HepG2 (cell line): ENCODE data around the gene MRPS25. TPM values are rescaled to one million over a fixed set of nuclear protein-coding genes. Genes with fewer than 3 reads are reported as not detected.

Experiments used
- DNMT3B ChIP-seq: conservative IDR thresholded peaks from 2 replicates; pipeline ENCODE4 v1.6.1; 2016; ENCODE audit warnings: missing biosample characterization, control low read depth
- FOSL1 ChIP-seq: sonication (generic); formaldehyde crosslinking; IDR thresholded peaks from 2 replicates; pipeline ENCODE4 v1.9.0; 2021; ENCODE audit warnings: missing genetic modification reagents, borderline replicate concordance
- HCFC1 ChIP-seq: fragments of 150-350 bp; IDR thresholded peaks from 2 replicates; pipeline ENCODE4 v1.6.1; 2014; ENCODE audit warnings: low read depth, low read length
- HDAC6 ChIP-seq: fragments of 200-600 bp; sonication (generic); IDR thresholded peaks from 2 replicates; pipeline ENCODE4 v1.7.0; 2017; ENCODE audit warnings: mild to moderate bottlenecking, antibody characterized with exemption, low read length, low read depth
- LCORL ChIP-seq, 2 experiments: fragments of 450-650 bp in 1 of 2; sonication (generic) in 1 of 2; formaldehyde crosslinking in 1 of 2; IDR thresholded peaks; 2 replicates each; pipeline versions ENCODE4 v1.5.0 to v1.6.1; 2017 to 2020; ENCODE audit warnings: antibody characterized with exemption in 1 of 2, missing genetic modification reagents in 1 of 2
- MATR3 ChIP-seq: sonication (generic); formaldehyde crosslinking; IDR thresholded peaks from 2 replicates; pipeline ENCODE4 v1.4.0; 2020; ENCODE audit warnings: missing genetic modification reagents
- NFE2L1 ChIP-seq: sonication (generic); formaldehyde crosslinking; IDR thresholded peaks from 2 replicates; pipeline ENCODE4 v1.4.0; 2020; ENCODE audit warnings: missing genetic modification reagents, mild to moderate bottlenecking, borderline replicate concordance
- RARG ChIP-seq: sonication (generic); formaldehyde crosslinking; IDR thresholded peaks from 2 replicates; pipeline ENCODE4 v1.4.0; 2020; ENCODE audit warnings: low read depth, mild to moderate bottlenecking, missing genetic modification reagents
- TSC22D2 ChIP-seq: sonication (generic); formaldehyde crosslinking; IDR thresholded peaks from 2 replicates; pipeline ENCODE4 v1.5.1; 2020; ENCODE audit warnings: missing genetic modification reagents, mild to moderate bottlenecking, borderline replicate concordance
- ZNF260 ChIP-seq: sonication (generic); formaldehyde crosslinking; IDR thresholded peaks from 2 replicates; pipeline ENCODE4 v1.4.0; 2020; ENCODE audit warnings: missing genetic modification reagents, low read depth, mild to moderate bottlenecking, borderline replicate concordance
- ZNF652 ChIP-seq: IDR thresholded peaks from 2 replicates; pipeline ENCODE4 v1.6.1; 2016; ENCODE audit warnings: low read depth, borderline replicate concordance
- ZNF776 ChIP-seq: sonication (generic); formaldehyde crosslinking; IDR thresholded peaks from 2 replicates; pipeline ENCODE4 v1.4.0; 2020; ENCODE audit warnings: mild to moderate bottlenecking, missing genetic modification reagents
- ZNF777 ChIP-seq: sonication (generic); formaldehyde crosslinking; IDR thresholded peaks from 2 replicates; pipeline ENCODE4 v1.4.0; 2020; ENCODE audit warnings: missing genetic modification reagents
- polyA plus RNA-seq, 8 experiments: library from polyadenylated mRNA; depleted of rRNA in 3 of 8; stranded (reverse) in 7 of 8; unstranded in 1 of 8; fragments of >200 nt; fragmentation: Illumina TruSeq in 4 of 8; extraction: Trizol in 4 of 8; gene quantifications; 2 replicates each; pipeline versions ENCODE4 v1.2.1 to v1.2.3, GENCODE V29; 2011 to 2016; ENCODE audit warnings: low read depth in 4 of 8, missing spikeins in 1 of 8, mixed read lengths in 1 of 8; ENCODE audit not compliant: insufficient read depth in 1 of 8
- total RNA-seq, 5 experiments: library from RNA; depleted of rRNA; stranded (reverse); fragments of >200 nt; fragmentation: Illumina TruSeq; extraction: Trizol; gene quantifications; 2 replicates each; pipeline ENCODE4 v1.2.3, GENCODE V29; 2016; ENCODE audit warnings: low read depth in 1 of 5
- TF ChIP-seq, protein P1 (sequence below): sonication (generic); formaldehyde crosslinking; IDR thresholded peaks from 2 replicates; pipeline ENCODE4 v1.5.0; 2020; ENCODE audit warnings: missing genetic modification reagents
- TF ChIP-seq, protein P2 (sequence below): sonication (generic); formaldehyde crosslinking; IDR thresholded peaks from 2 replicates; pipeline ENCODE4 v1.9.0; 2021; ENCODE audit warnings: missing genetic modification reagents, borderline replicate concordance
- TF ChIP-seq, protein P3 (sequence below): sonication (generic); formaldehyde crosslinking; IDR thresholded peaks from 2 replicates; pipeline ENCODE4 v1.5.0; 2020; ENCODE audit warnings: mild to moderate bottlenecking, missing genetic modification reagents, borderline replicate concordance
- TF ChIP-seq, protein P4 (sequence below): sonication (generic); formaldehyde crosslinking; IDR thresholded peaks from 2 replicates; pipeline ENCODE4 v1.4.0; 2020; ENCODE audit warnings: mild to moderate bottlenecking, missing genetic modification reagents
- TF ChIP-seq, protein P5 (sequence below): sonication (generic); formaldehyde crosslinking; IDR thresholded peaks from 2 replicates; pipeline ENCODE4 v1.8.1; 2023; ENCODE audit warnings: mild to moderate bottlenecking, inconsistent platforms, moderate library complexity, missing genetic modification reagents, borderline replicate concordance

Gene MRPS25
- total and polyA plus RNA-seq, 2 of the 13 experiments (the other 11 are each of a cell fraction or from before 2014, with no cell fraction given), result 60.1 to 74.3 TPM

DNA sequence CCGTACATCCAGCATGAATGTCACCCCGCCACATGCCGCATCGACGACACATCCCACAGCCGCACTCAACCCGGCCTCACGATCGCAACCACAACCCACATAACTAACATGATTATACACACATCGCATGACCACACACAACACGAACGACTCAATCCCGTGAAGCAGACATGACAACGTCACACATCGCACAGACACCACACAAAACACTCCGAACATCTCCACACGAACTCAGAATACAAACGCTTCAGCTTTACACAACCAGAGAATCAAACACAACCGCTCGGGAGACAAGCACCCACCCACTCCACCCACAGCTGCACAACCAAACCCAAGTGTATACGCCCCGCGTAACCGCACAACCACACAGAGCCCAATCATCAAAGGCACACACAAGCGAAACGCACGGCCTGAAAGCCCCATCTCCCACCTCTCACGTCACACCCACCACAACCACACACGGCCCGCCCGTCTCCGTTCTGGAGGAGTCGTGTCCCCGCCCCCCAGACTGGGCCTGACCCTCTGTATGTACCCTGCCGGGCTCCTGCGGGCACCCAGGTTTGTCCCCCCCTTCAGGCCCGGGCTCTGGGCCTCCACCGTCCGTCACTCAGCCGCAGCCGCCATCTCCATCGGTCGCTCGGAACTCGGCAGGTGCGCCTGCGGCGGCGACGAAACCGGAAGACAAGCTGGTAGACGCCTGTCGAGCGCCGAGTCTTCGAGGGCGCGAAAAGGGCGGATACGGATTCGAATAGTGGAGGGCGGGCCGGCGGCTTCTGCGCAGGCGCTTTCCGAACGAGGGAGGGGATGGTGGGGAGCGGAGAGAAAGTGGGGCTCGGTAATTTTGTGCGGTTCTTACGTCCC, 33.6 kb upstream of the MRPS25 start, which contains the start of gene RBSN (continued):
- TF ChIP-seq ZNF260 (no peak), HDAC6 (no peak), ZNF776 (CRISPR knock-in tag) (peak; percentile 74; the same call in 1 of the 2 replicates), ZNF777 (CRISPR knock-in tag) (peak; percentile 83; the same call in 1 of the 2 replicates), DNMT3B (CRISPR knock-in tag) (no peak), RARG (CRISPR knock-in tag) (no peak), HCFC1 (peak; percentile 81), LCORL (IDR thresholded peaks at IDR 0.05) (no peak), LCORL (CRISPR knock-in tag; IDR thresholded peaks at IDR 0.05) (no peak; the same call in 1 of the 2 replicates), NFE2L1 (no peak), FOSL1 (CRISPR knock-in tag) (no peak), ZNF652 (CRISPR knock-in tag) (no peak), MATR3 (CRISPR knock-in tag) (no peak), TSC22D2 (CRISPR knock-in tag) (peak; percentile 73; the same call in 1 of the 2 replicates)
- TF ChIP-seq, protein P1, sequence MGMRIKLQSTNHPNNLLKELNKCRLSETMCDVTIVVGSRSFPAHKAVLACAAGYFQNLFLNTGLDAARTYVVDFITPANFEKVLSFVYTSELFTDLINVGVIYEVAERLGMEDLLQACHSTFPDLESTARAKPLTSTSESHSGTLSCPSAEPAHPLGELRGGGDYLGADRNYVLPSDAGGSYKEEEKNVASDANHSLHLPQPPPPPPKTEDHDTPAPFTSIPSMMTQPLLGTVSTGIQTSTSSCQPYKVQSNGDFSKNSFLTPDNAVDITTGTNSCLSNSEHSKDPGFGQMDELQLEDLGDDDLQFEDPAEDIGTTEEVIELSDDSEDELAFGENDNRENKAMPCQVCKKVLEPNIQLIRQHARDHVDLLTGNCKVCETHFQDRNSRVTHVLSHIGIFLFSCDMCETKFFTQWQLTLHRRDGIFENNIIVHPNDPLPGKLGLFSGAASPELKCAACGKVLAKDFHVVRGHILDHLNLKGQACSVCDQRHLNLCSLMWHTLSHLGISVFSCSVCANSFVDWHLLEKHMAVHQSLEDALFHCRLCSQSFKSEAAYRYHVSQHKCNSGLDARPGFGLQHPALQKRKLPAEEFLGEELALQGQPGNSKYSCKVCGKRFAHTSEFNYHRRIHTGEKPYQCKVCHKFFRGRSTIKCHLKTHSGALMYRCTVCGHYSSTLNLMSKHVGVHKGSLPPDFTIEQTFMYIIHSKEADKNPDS (CRISPR knock-in tag), result no peak
- TF ChIP-seq, protein P2, sequence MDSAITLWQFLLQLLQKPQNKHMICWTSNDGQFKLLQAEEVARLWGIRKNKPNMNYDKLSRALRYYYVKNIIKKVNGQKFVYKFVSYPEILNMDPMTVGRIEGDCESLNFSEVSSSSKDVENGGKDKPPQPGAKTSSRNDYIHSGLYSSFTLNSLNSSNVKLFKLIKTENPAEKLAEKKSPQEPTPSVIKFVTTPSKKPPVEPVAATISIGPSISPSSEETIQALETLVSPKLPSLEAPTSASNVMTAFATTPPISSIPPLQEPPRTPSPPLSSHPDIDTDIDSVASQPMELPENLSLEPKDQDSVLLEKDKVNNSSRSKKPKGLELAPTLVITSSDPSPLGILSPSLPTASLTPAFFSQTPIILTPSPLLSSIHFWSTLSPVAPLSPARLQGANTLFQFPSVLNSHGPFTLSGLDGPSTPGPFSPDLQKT (CRISPR knock-in tag), result peak; percentile 86; the same call in 1 of the 2 replicates
- TF ChIP-seq, protein P3, sequence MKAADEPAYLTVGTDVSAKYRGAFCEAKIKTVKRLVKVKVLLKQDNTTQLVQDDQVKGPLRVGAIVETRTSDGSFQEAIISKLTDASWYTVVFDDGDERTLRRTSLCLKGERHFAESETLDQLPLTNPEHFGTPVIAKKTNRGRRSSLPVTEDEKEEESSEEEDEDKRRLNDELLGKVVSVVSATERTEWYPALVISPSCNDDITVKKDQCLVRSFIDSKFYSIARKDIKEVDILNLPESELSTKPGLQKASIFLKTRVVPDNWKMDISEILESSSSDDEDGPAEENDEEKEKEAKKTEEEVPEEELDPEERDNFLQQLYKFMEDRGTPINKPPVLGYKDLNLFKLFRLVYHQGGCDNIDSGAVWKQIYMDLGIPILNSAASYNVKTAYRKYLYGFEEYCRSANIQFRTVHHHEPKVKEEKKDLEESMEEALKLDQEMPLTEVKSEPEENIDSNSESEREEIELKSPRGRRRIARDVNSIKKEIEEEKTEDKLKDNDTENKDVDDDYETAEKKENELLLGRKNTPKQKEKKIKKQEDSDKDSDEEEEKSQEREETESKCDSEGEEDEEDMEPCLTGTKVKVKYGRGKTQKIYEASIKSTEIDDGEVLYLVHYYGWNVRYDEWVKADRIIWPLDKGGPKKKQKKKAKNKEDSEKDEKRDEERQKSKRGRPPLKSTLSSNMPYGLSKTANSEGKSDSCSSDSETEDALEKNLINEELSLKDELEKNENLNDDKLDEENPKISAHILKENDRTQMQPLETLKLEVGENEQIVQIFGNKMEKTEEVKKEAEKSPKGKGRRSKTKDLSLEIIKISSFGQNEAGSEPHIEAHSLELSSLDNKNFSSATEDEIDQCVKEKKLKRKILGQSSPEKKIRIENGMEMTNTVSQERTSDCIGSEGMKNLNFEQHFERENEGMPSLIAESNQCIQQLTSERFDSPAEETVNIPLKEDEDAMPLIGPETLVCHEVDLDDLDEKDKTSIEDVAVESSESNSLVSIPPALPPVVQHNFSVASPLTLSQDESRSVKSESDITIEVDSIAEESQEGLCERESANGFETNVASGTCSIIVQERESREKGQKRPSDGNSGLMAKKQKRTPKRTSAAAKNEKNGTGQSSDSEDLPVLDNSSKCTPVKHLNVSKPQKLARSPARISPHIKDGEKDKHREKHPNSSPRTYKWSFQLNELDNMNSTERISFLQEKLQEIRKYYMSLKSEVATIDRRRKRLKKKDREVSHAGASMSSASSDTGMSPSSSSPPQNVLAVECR, result peak; percentile 96
- TF ChIP-seq, protein P4, sequence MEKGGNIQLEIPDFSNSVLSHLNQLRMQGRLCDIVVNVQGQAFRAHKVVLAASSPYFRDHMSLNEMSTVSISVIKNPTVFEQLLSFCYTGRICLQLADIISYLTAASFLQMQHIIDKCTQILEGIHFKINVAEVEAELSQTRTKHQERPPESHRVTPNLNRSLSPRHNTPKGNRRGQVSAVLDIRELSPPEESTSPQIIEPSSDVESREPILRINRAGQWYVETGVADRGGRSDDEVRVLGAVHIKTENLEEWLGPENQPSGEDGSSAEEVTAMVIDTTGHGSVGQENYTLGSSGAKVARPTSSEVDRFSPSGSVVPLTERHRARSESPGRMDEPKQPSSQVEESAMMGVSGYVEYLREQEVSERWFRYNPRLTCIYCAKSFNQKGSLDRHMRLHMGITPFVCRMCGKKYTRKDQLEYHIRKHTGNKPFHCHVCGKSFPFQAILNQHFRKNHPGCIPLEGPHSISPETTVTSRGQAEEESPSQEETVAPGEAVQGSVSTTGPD (CRISPR knock-in tag), result no peak
- TF ChIP-seq, protein P5, sequence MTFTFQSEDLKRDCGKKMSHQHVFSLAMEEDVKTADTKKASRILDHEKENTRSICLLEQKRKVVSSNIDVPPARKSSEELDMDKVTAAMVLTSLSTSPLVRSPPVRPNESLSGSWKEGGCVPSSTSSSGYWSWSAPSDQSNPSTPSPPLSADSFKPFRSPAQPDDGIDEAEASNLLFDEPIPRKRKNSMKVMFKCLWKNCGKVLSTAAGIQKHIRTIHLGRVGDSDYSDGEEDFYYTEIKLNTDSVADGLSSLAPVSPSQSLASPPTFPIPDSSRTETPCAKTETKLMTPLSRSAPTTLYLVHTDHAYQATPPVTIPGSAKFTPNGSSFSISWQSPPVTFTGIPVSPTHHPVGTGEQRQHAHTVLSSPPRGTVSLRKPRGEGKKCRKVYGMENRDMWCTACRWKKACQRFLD (CRISPR knock-in tag), result no peak; the same call in 1 of the 2 replicates
